Suppressor macrophage treated with lipopolysaccharide for 1 hour (primary cell): ENCODE measurements around the gene PKMYT1.

Source experiments
- DNase-seq, 3 donors: peaks; one replicate each; pipeline ENCODE4 v3.0.0-alpha.2; 2020 to 2022

The PKMYT1 gene

GRCh38 chr16:2992383-2993081 lies 12.3 kb upstream of the PKMYT1 start:
- no peak for DNase-seq

- DNase-seq: no peak
Observed at GRCh38 chr16:2991566-2992261, 11.5 kb upstream of the PKMYT1 start.

- no peak for DNase-seq
Observed at GRCh38 chr16:2990891-2991290, 10.6 kb upstream of the PKMYT1 start.

GRCh38 chr16:2988590-2989099 lies 8.4 kb upstream of the PKMYT1 start:
- no peak for DNase-seq

GRCh38 chr16:2987833-2988232 lies 7.6 kb upstream of the PKMYT1 start:
- DNase-seq: no peak

GRCh38 chr16:2987286-2987685 lies 7.0 kb upstream of the PKMYT1 start:
- DNase-seq: no peak

- no peak for DNase-seq
Observed at GRCh38 chr16:2986623-2987188, 6.5 kb upstream of the PKMYT1 start.

- DNase-seq: no peak
Observed at GRCh38 chr16:2985893-2986355, 5.7 kb upstream of the PKMYT1 start.

GRCh38 chr16:2985462-2985861 lies 5.2 kb upstream of the PKMYT1 start:
- no peak for DNase-seq

GRCh38 chr16:2983706-2984136 lies 3.5 kb upstream of the PKMYT1 start:
- DNase-seq: peak; percentile 83 to 92 (median 91)

- no peak for DNase-seq
Observed at GRCh38 chr16:2982402-2982801, 2.2 kb upstream of the PKMYT1 start.

- DNase-seq: no peak
Observed at GRCh38 chr16:2981899-2982250, 1.6 kb upstream of the PKMYT1 start.

GRCh38 chr16:2981177-2981898 lies 1.1 kb upstream of the PKMYT1 start:
- DNase-seq: no peak

GRCh38 chr16:2979669-2980226 lies 498 bp downstream of the PKMYT1 start:
- peak; percentile 74 to 87 (median 81) for DNase-seq

GRCh38 chr16:2977440-2977839 lies 2.8 kb downstream of the PKMYT1 start:
- no peak for DNase-seq

GRCh38 chr16:2976673-2977072 lies 3.6 kb downstream of the PKMYT1 start:
- no peak for DNase-seq

GRCh38 chr16:2976201-2976600 lies 4.0 kb downstream of the PKMYT1 start:
- DNase-seq: no peak

- DNase-seq: no peak
Observed at GRCh38 chr16:2975161-2975795, 5.0 kb downstream of the PKMYT1 start.

GRCh38 chr16:2974319-2975056 lies 5.8 kb downstream of the PKMYT1 start:
- DNase-seq: no peak

- no peak for DNase-seq
Observed at GRCh38 chr16:2973605-2974318, 6.5 kb downstream of the PKMYT1 start.

GRCh38 chr16:2973093-2973492 lies 7.2 kb downstream of the PKMYT1 start:
- no peak for DNase-seq
